Mesenchymal stem cell (in vitro differentiated cells and primary cell): ENCODE results near the gene SUGCT.

Experiments
- DNase-seq: peaks from one replicate; pipeline ENCODE4 v3.0.0-alpha.2; 2013
- H2AFZ ChIP-seq: one replicate; pipeline ENCODE4 v1.6.1; 2013; ENCODE audit warnings: low read depth, mild to moderate bottlenecking, control low read depth, inconsistent platforms, low read length, moderate library complexity
- H2AK5ac ChIP-seq: 2 replicates; pipeline ENCODE4 v1.6.1; 2013; ENCODE audit warnings: low read length, moderate library complexity, mild to moderate bottlenecking, inconsistent platforms; ENCODE audit not compliant: severe bottlenecking
- H2BK120ac ChIP-seq: one replicate; pipeline ENCODE4 v1.6.1; 2013; ENCODE audit warnings: low read depth, mild to moderate bottlenecking, inconsistent platforms, low read length, moderate library complexity
- H2BK12ac ChIP-seq, 2 experiments: one replicate each; pipeline ENCODE4 v1.6.1; 2013; ENCODE audit warnings: inconsistent platforms in 2 of 2, low read length in 2 of 2, mild to moderate bottlenecking in 2 of 2, moderate library complexity in 2 of 2, control low read depth in 1 of 2
- H2BK15ac ChIP-seq: one replicate; pipeline ENCODE4 v1.6.1; 2013; ENCODE audit warnings: mild to moderate bottlenecking, low read depth, inconsistent platforms; ENCODE audit not compliant: poor library complexity, severe bottlenecking
- H2BK5ac ChIP-seq: 2 replicates; pipeline ENCODE4 v1.6.1; 2013; ENCODE audit warnings: low read depth, mild to moderate bottlenecking, low read length, control low read depth, inconsistent platforms; ENCODE audit not compliant: poor library complexity, severe bottlenecking
- H3K14ac ChIP-seq, 2 experiments: one replicate each; pipeline ENCODE4 v1.6.1; 2013; ENCODE audit warnings: inconsistent platforms in 2 of 2, low read length in 2 of 2, control low read depth in 1 of 2, mild to moderate bottlenecking in 1 of 2, moderate library complexity in 1 of 2
- H3K18ac ChIP-seq, 2 experiments: one replicate each; pipeline ENCODE4 v1.6.1; 2013; ENCODE audit warnings: inconsistent platforms in 2 of 2, low read length in 2 of 2, control low read depth in 1 of 2, low read depth in 1 of 2, mild to moderate bottlenecking in 1 of 2
- H3K23ac ChIP-seq, 2 experiments: one replicate each; pipeline ENCODE4 v1.6.1; 2013; ENCODE audit warnings: inconsistent platforms in 2 of 2, low read length in 2 of 2, mild to moderate bottlenecking in 2 of 2, moderate library complexity in 2 of 2, control low read depth in 1 of 2
- H3K27ac ChIP-seq: 2 replicates; pipeline ENCODE4 v1.5.1; 2013; ENCODE audit warnings: mild to moderate bottlenecking, moderate library complexity, low read length, control low read depth, inconsistent platforms; ENCODE audit not compliant: poor library complexity, severe bottlenecking
- H3K27me3 ChIP-seq, 2 experiments: 2 replicates each; pipeline versions ENCODE4 v1.6.1 to v1.7.0; 2013; ENCODE audit warnings: low read length in 2 of 2, mild to moderate bottlenecking in 2 of 2, moderate library complexity in 2 of 2, control low read depth in 1 of 2, inconsistent platforms in 1 of 2; ENCODE audit not compliant: control insufficient read depth in 1 of 2, insufficient read depth in 1 of 2
- H3K36me3 ChIP-seq, 2 experiments: 2 replicates each; pipeline versions ENCODE4 v1.6.1 to v1.7.0; 2013; ENCODE audit warnings: low read length in 2 of 2, control low read depth in 1 of 2, inconsistent platforms in 1 of 2, low read depth in 1 of 2, mild to moderate bottlenecking in 1 of 2; ENCODE audit not compliant: insufficient read depth in 2 of 2, control insufficient read depth in 1 of 2
- H3K4ac ChIP-seq, 2 experiments: one replicate each; pipeline ENCODE4 v1.6.1; 2013; ENCODE audit warnings: inconsistent platforms in 2 of 2, low read length in 2 of 2, mild to moderate bottlenecking in 2 of 2, moderate library complexity in 2 of 2, control low read depth in 1 of 2, low read depth in 1 of 2
- H3K4me1 ChIP-seq: 2 replicates; pipeline ENCODE4 v1.6.1; 2013; ENCODE audit warnings: low read depth, low read length, control low read depth; ENCODE audit not compliant: control insufficient read depth, insufficient read depth
- H3K4me2 ChIP-seq: 2 replicates; pipeline ENCODE4 v1.6.1; 2013; ENCODE audit warnings: low read length, mild to moderate bottlenecking, inconsistent platforms; ENCODE audit not compliant: poor library complexity, severe bottlenecking
- H3K4me3 ChIP-seq, 2 experiments: 2 replicates each; pipeline versions ENCODE4 v1.5.1 to v1.7.0; 2013; ENCODE audit warnings: low read length in 2 of 2, mild to moderate bottlenecking in 2 of 2, control low read depth in 1 of 2, low read depth in 1 of 2; ENCODE audit not compliant: insufficient read depth in 1 of 2
- H3K79me1 ChIP-seq: replicated peaks from 2 replicates; pipeline ENCODE4 v1.6.1; 2013; ENCODE audit warnings: mild to moderate bottlenecking, control low read depth, low read length, inconsistent platforms; ENCODE audit not compliant: poor library complexity, severe bottlenecking
- H3K9ac ChIP-seq: 2 replicates; pipeline ENCODE4 v1.7.0; 2013; ENCODE audit warnings: mild to moderate bottlenecking, low read length, moderate library complexity
- H3K9me3 ChIP-seq: 2 replicates; pipeline ENCODE4 v1.7.0; 2013; ENCODE audit warnings: mild to moderate bottlenecking, low read length; ENCODE audit not compliant: control insufficient read depth
- H4K8ac ChIP-seq: one replicate; pipeline ENCODE4 v1.6.1; 2013; ENCODE audit warnings: inconsistent platforms, mild to moderate bottlenecking, low read length, moderate library complexity
- H4K91ac ChIP-seq: one replicate; pipeline ENCODE4 v1.6.1; 2013; ENCODE audit warnings: mild to moderate bottlenecking, low read length, inconsistent platforms
- WGBS: methylation state at CpG from one replicate; pipeline ENCODE4 v1.1.7; 2013; ENCODE audit warnings: mixed read lengths; 5-methylcytosine and 5-hydroxymethylcytosine counted together

SUGCT gene

GRCh38 chr7:40569326-40569725 is 434.5 kb downstream of the SUGCT start:
- Histone ChIP-seq H3K9ac (no peak overlapping the region), H3K23ac (no peak overlapping the region), H3K4me3 (no peak overlapping the region), H2BK15ac (no peak overlapping the region), H4K8ac (no peak overlapping the region), H2AK5ac (no peak overlapping the region), H3K9me3 (no peaks in the 10 kb centered on the region), H3K79me1 (no peaks in the 10 kb centered on the region), H3K18ac (no peak overlapping the region), H2BK5ac (no peak overlapping the region), H3K27ac (no peak overlapping the region), H3K36me3 (no peaks in the 10 kb centered on the region), H3K4ac (no peak overlapping the region), H2BK12ac (no peak overlapping the region), H3K14ac (no peak overlapping the region), H4K91ac (no peak overlapping the region), H3K27me3 (peaks cover 0 to 13% of the 10 kb centered on the region in 2 experiments), H3K4me1 (peaks cover 4% of the 10 kb centered on the region), H2AFZ (no peak overlapping the region), H2BK120ac (no peak overlapping the region), H3K4me2 (no peak overlapping the region)
- no peak for DNase-seq
- WGBS, result 64% methylated on average over 3 of the region's 3 CpGs

GRCh38 chr7:40570223-40570622 is 435.4 kb downstream of the SUGCT start:
- H3K9me3 ChIP-seq, result no peaks in the 10 kb centered on the region
- no peak overlapping the region for H2AK5ac ChIP-seq
- peaks cover 4% of the 10 kb centered on the region for H3K4me1 ChIP-seq
- no peak overlapping the region for H2AFZ ChIP-seq
- H3K36me3 ChIP-seq, result no peaks in the 10 kb centered on the region
- WGBS, result 48% methylated on average over 1 of the region's 1 CpG
- H2BK12ac ChIP-seq, result no peak overlapping the region
- H3K4me2 ChIP-seq, result no peak overlapping the region
- H3K14ac ChIP-seq, result no peak overlapping the region
- peak; percentile 34 for DNase-seq
- H3K18ac ChIP-seq, result no peak overlapping the region
- peaks cover 0 to 13% of the 10 kb centered on the region in 2 experiments for H3K27me3 ChIP-seq
- H2BK120ac ChIP-seq, result no peak overlapping the region
- no peaks in the 10 kb centered on the region for H3K79me1 ChIP-seq
- no peak overlapping the region for H3K23ac ChIP-seq
- H4K91ac ChIP-seq, result no peak overlapping the region
- peak overlapping the region; percentile 60 for H4K8ac ChIP-seq
- no peak overlapping the region for H2BK5ac ChIP-seq
- no peak overlapping the region for H3K4ac ChIP-seq
- H3K27ac ChIP-seq, result no peak overlapping the region
- no peak overlapping the region for H2BK15ac ChIP-seq
- H3K4me3 ChIP-seq, result no peak overlapping the region
- no peak overlapping the region for H3K9ac ChIP-seq

GRCh38 chr7:40571796-40572195 is 437.0 kb downstream of the SUGCT start:
- H4K91ac ChIP-seq, result peak overlapping the region; percentile 34
- H3K36me3 ChIP-seq, result no peaks in the 10 kb centered on the region
- H3K4me1 ChIP-seq, result peaks cover 4% of the 10 kb centered on the region
- no peak overlapping the region for H2AFZ ChIP-seq
- H3K18ac ChIP-seq, result peak overlapping the region; percentile 31 to 77
- H4K8ac ChIP-seq, result peak overlapping the region; percentile 80
- H2BK12ac ChIP-seq, result peak overlapping the region in 1 of 2 experiments; percentile 29
- peak; percentile 84 for DNase-seq
- no peak overlapping the region for H3K14ac ChIP-seq
- H3K23ac ChIP-seq, result no peak overlapping the region
- H2BK15ac ChIP-seq, result no peak overlapping the region
- no peak overlapping the region for H3K4ac ChIP-seq
- H2BK120ac ChIP-seq, result no peak overlapping the region
- H2BK5ac ChIP-seq, result no peak overlapping the region
- H3K79me1 ChIP-seq, result no peaks in the 10 kb centered on the region
- H3K27ac ChIP-seq, result peak overlapping the region; percentile 67
- peak overlapping the region; percentile 4 for H3K4me2 ChIP-seq
- H3K27me3 ChIP-seq, result peaks cover 0 to 13% of the 10 kb centered on the region in 2 experiments
- peaks cover 2% of the 10 kb centered on the region for H3K9me3 ChIP-seq
- H2AK5ac ChIP-seq, result no peak overlapping the region
- no peak overlapping the region for H3K9ac ChIP-seq
- no peak overlapping the region for H3K4me3 ChIP-seq
- 1% methylated on average over 5 of the region's 5 CpGs for WGBS

- H2BK12ac ChIP-seq, result peak overlapping the region in 1 of 2 experiments; percentile 76
- H2BK5ac ChIP-seq, result no peak overlapping the region
- H3K18ac ChIP-seq, result peak overlapping the region in 1 of 2 experiments; percentile 79
- H3K9me3 ChIP-seq, result peaks cover 11% of the 10 kb centered on the region
- H2BK120ac ChIP-seq, result no peak overlapping the region
- no peak overlapping the region for H3K23ac ChIP-seq
- no peak overlapping the region for H3K4me2 ChIP-seq
- H3K79me1 ChIP-seq, result no peaks in the 10 kb centered on the region
- H3K4me1 ChIP-seq, result peaks cover 4% of the 10 kb centered on the region
- no peak overlapping the region for H3K4me3 ChIP-seq
- no peak overlapping the region for H3K9ac ChIP-seq
- H3K14ac ChIP-seq, result no peak overlapping the region
- WGBS, result 13% methylated on average over 8 of the region's 8 CpGs
- H4K91ac ChIP-seq, result no peak overlapping the region
- H4K8ac ChIP-seq, result peak overlapping the region; percentile 58
- no peak overlapping the region for H3K27ac ChIP-seq
- DNase-seq, result peak; percentile 84
- no peaks in the 10 kb centered on the region for H3K36me3 ChIP-seq
- H2BK15ac ChIP-seq, result no peak overlapping the region
- H2AFZ ChIP-seq, result no peak overlapping the region
- H3K4ac ChIP-seq, result peak overlapping the region in 1 of 2 experiments; percentile 57
- peaks cover 0 to 13% of the 10 kb centered on the region in 2 experiments for H3K27me3 ChIP-seq
- H2AK5ac ChIP-seq, result no peak overlapping the region
Measured at GRCh38 chr7:40572810-40573465, 438.1 kb downstream of the SUGCT start.
